ENCODE measurements around the gene HS3ST2.
"Not testable (repeated sequence)": the region's sequence is repeated elsewhere in the genome, so short reads cannot be mapped to it uniquely, and the experiment has no call there.

The HS3ST2 gene

GRCh38 chr16:22885951-22886350 lies 72.0 kb downstream of the HS3ST2 start:
- DNase-seq, result no peak

DNA sequence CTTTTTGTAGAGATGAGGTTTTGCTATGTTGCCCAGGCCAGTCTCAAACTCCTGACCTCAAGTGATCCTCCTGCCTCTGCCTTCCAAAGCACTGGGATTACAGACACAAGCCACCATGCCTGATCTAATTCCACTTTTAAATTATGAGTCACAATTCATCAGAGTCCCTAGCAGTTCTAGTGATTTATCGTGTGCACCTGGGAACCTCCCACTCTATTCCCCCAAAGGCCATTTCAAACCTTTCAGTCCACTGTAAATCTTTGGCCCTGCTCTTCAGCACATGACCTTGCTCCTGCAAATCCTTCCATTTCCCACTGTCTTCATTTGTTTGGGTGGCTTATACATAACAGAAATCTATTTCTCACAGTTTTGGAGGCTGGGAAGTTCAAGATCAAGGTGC lies 73.0 kb downstream of the HS3ST2 start:
- no peak for DNase-seq

DNA sequence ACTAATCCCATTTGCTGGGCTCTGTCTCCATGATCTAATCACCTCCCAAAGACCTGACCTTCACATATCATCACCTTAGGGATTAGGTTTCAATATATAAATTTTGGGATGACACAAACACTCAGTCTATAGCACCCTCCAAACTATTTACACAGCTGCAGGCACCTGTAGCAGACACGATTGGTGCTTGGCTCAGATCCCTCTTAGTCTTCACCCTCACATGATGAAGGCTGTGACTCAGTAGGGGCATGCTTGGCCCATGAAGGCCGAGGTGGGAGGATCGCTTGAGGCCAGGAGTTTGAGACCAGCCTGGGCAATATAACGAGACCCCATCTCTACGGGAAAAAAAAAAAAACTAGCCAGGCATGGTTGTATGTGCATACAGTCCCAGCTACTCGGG lies 73.5 kb downstream of the HS3ST2 start:
- DNase-seq, result no peak

DNA sequence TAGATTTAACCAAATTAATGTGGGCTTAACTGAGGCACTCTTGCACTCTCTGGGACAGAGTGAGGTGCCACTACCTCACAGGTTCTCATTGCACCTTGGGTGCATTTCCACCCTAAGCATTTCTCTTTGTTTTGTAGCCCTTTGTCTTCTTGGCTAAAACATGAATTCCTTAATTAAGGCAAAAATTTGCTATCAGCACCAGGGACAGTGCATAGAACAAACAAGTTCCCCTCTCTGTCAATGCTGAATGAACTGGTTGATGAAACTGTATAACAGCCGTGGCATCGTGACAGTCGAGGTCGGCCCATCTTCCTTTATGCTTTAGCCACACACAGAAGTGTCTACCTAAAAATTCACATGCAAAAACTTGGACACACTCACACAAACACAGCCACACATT lies 74.8 kb downstream of the HS3ST2 start:
- no peak for DNase-seq

DNA sequence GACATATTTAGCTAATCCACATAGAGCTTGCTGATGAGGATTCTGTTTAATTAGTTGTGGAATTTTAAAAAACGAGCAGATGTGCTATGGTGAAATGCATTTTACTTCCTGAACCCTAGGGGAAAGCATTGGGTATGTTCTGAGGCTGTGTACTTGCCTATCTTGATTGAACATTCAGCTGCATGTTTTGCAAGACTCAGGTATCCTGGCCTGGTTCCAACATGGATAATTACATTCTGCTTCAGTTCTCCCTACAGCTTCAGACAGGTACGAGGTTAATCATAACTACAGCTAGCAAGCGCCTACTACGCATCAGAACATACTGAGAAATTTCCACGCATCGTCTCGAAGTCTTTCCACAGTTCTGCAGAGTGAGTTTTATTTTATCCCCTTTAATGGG lies 77.0 kb downstream of the HS3ST2 start:
- DNase-seq, result no peak

- no peak for DNase-seq
Observed at GRCh38 chr16:22897184-22897583, 83.2 kb downstream of the HS3ST2 start.

- DNase-seq, result no peak
Observed at GRCh38 chr16:22898131-22898530, 84.2 kb downstream of the HS3ST2 start.

GRCh38 chr16:22898874-22899348 lies 84.9 kb downstream of the HS3ST2 start:
- peak; percentile 85 for DNase-seq

DNA sequence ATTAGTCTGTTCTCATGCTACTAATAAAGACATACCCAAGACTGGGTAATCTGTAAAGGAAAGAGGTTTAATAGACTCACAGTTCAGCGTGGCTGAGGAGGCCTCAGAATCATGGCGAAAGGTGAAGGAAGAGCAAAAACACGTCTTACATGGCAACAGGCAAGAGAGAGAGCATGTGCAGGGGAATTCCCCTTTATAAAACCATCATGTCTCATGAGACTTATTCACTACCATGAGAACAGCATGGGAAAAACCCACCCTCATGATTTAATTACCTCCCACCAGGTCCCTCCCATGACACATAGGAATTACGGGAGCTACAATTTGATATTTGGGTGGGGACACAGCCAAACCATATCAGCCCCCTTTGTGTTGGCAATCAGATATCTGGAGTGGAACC lies 85.6 kb downstream of the HS3ST2 start:
- DNase-seq, result not testable (repeated sequence)

- no peak for DNase-seq
Observed at GRCh38 chr16:22900863-22901262, 86.9 kb downstream of the HS3ST2 start.

GRCh38 chr16:22901563-22901962 lies 87.6 kb downstream of the HS3ST2 start:
- no peak for DNase-seq

DNA sequence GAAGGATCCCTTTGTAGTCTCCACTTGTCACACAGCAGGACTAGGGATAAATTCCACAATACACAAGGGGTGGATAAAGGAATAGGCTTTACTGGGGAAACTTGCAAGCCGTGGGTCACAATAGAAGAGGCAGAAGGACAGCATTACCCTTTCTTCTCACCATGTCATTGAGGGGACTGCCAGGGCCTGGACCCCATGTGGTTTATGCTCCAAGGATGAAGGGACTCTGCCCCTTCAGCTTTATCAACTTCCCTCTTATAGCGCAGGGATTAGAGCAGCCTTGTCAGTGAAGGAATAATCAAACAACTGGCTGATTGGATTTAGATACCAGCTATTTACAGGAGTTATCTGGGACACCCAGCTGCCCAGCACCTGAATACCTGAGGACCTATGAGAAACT lies 89.8 kb downstream of the HS3ST2 start:
- no peak for DNase-seq

- DNase-seq, result no peak
Observed at GRCh38 chr16:22912654-22913053, 98.7 kb downstream of the HS3ST2 start.

DNA sequence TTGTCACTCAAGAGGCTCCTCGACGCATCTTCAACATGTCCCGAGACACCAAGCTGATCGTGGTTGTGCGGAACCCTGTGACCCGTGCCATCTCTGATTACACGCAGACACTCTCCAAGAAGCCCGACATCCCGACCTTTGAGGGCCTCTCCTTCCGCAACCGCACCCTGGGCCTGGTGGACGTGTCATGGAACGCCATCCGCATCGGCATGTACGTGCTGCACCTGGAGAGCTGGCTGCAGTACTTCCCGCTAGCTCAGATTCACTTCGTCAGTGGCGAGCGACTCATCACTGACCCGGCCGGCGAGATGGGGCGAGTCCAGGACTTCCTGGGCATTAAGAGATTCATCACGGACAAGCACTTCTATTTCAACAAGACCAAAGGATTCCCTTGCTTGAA lies 101.0 kb downstream of the HS3ST2 start:
- DNase-seq, result no peak

- no peak for DNase-seq
Observed at GRCh38 chr16:22923491-22923890, 109.5 kb downstream of the HS3ST2 start.

- no peak for DNase-seq
Observed at GRCh38 chr16:22924492-22924891, 110.5 kb downstream of the HS3ST2 start.

GRCh38 chr16:22926105-22926751 lies 112.3 kb downstream of the HS3ST2 start:
- DNase-seq, result no peak

DNA sequence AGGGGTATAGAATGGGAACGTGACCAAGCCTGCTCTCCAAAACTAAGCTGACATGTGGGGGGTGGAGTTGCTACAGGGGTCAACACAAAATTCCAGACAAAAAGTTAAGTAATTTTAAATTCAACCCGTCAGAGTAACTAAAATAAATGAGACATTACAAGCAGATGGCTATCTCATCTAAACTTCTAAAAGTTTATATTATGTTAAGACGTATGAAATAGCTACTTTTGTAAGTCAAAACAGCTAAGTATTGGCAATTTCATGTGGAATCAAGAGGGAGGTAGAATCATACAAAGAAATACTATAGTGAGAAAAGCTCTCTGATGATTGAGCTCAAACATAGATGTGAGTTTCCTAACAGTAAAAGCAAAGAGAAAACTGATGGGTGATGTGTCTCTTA lies 113.3 kb downstream of the HS3ST2 start:
- DNase-seq, result no peak

DNA sequence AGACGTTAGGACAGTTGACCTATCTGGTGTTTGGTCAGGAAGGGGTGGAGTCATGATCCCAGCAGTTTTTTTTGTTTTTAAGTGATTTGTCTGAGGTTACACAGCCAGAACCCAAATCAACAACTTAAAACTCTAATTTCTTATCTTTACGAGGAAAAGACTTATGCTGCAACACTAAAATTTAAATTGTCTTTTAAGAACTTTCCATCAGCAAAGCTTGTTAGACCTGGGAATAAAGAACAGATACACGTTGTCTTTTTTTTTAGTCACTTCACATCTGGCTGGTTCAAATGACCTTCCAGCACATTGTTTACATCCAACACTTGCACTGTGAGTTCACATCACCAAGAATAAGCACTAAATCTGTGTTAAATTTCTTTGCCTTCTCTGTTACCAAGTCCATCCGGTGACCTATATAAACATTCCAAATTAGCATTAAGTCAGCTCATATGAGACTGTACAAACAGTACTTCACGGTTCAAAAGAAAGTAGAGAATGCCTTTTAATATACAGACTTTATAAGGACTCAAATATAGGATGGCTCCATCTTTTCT lies 115.0 kb downstream of the HS3ST2 start:
- DNase-seq, result no peak

DNA sequence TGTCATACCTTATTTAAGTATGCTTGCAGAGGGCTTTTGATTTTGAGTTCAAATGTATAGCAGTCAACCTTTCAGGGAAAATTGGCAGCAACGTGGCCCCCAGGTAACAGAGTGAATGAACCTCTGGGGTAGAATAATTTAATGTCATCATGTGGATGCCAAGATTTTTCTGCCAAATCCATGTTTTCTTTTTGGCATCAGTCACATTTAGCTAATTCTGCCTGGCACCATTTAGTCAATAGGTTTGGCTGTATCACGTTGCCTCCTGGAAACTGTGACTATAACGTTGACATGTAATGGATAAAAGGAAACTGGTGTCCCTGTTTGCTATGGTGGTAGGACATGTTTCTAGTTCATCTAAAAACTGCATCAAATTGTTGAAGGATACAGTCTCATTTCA lies 115.5 kb downstream of the HS3ST2 start:
- no peak for DNase-seq

GRCh38 chr16:22932032-22932771 lies 118.2 kb downstream of the HS3ST2 start:
- no peak for DNase-seq

- DNase-seq, result no peak
Observed at GRCh38 chr16:22933173-22933572, 119.2 kb downstream of the HS3ST2 start.

- DNase-seq, result no peak
Observed at GRCh38 chr16:22934786-22935185, 120.8 kb downstream of the HS3ST2 start.

- DNase-seq, result no peak
Observed at GRCh38 chr16:22937169-22937568, 123.2 kb downstream of the HS3ST2 start.

Measured in activated CD8-positive, alpha-beta memory T cell treated with anti-CD3 and anti-CD28 coated beads, Interleukin-2, amount 50 U/mL, for 48 hours (primary cell).